ENCODE results near the gene GRAP.
A peak's percentile ranks its signal among the peaks of the same experiment; 100 is the strongest.

The GRAP gene

GRCh38 chr17:19017804-19018599 is 28.8 kb downstream of the GRAP start:
- DNase-seq: no peak

GRCh38 chr17:19017401-19017800 is 29.4 kb downstream of the GRAP start:
- no peak for DNase-seq

- DNase-seq: no peak
These were observed 29.9 kb downstream of the GRAP start for GRCh38 chr17:19016881-19017280.

GRCh38 chr17:19016297-19016696 is 30.5 kb downstream of the GRAP start:
- no peak for DNase-seq

- no peak for DNase-seq
These were observed 31.3 kb downstream of the GRAP start for GRCh38 chr17:19015428-19015827.

- DNase-seq: no peak
These were observed 32.0 kb downstream of the GRAP start for GRCh38 chr17:19014628-19015215.

GRCh38 chr17:19013806-19014627 is 32.7 kb downstream of the GRAP start:
- DNase-seq: no peak

- DNase-seq: no peak
These were observed 33.5 kb downstream of the GRAP start for GRCh38 chr17:19013226-19013625.

GRCh38 chr17:19012171-19013080 is 34.3 kb downstream of the GRAP start:
- no peak for DNase-seq

GRCh38 chr17:19011581-19011980 is 35.2 kb downstream of the GRAP start:
- no peak for DNase-seq

GRCh38 chr17:19010729-19011505 is 35.8 kb downstream of the GRAP start:
- DNase-seq: no peak

GRCh38 chr17:19009970-19010369 is 36.8 kb downstream of the GRAP start:
- DNase-seq: no peak

- no peak for DNase-seq
These were observed 40.1 kb downstream of the GRAP start for GRCh38 chr17:19006698-19007097.

GRCh38 chr17:19005789-19006430 is 40.8 kb downstream of the GRAP start:
- no peak for DNase-seq

- no peak for DNase-seq
These were observed 41.5 kb downstream of the GRAP start for GRCh38 chr17:19005137-19005773.

- peak; percentile 13 for DNase-seq
These were observed 42.2 kb downstream of the GRAP start, which contains the start of gene FAM83G for GRCh38 chr17:19004421-19005136. FAM83G (minus strand) TSS chr17:19004764; CDS start chr17:19004041, 723 bp downstream.

- DNase-seq: no peak
These were observed 43.0 kb downstream of the GRAP start for GRCh38 chr17:19003543-19004420.

GRCh38 chr17:19002805-19003542 is 43.8 kb downstream of the GRAP start:
- no peak for DNase-seq

Data from OCI-M1 (cell line).